Measurements from ENCODE around the gene ICAM4. TPM values are rescaled to one million over a fixed set of nuclear protein-coding genes. Genes with fewer than 3 reads are reported as not detected.

ICAM4 gene
- total RNA-seq, 4 donors from 2014 or later = not detected

GRCh38 chr19:10245189-10245939 is 41.4 kb upstream of the ICAM4 start:
- Histone ChIP-seq H3K27me3 (no peaks in the 10 kb centered on the region), H3K4me1 (peaks cover 0 to 2% (median 0%) of the 10 kb centered on the region in 4 donors), H3K4me3 (no peak overlapping the region), H3K27ac (peak overlapping the region in 1 of 4 donors; percentile 3), H3K9me3 (no peaks in the 10 kb centered on the region), H3K36me3 (no peaks in the 10 kb centered on the region)
- TF ChIP-seq POLR2A (IDR thresholded peaks at IDR 0.05) (no peak), CTCF (IDR thresholded peaks at IDR 0.05) (no peak)
- no peak for DNase-seq

GRCh38 chr19:10246511-10246910 is 40.2 kb upstream of the ICAM4 start:
- Histone ChIP-seq H3K4me3 (no peak overlapping the region), H3K9me3 (no peaks in the 10 kb centered on the region), H3K36me3 (no peaks in the 10 kb centered on the region), H3K27ac (no peak overlapping the region), H3K4me1 (peaks cover 0 to 12% (median 0%) of the 10 kb centered on the region in 4 donors), H3K27me3 (no peaks in the 10 kb centered on the region)
- TF ChIP-seq CTCF (IDR thresholded peaks at IDR 0.05) (no peak), POLR2A (IDR thresholded peaks at IDR 0.05) (no peak)
- DNase-seq = no peak

- Histone ChIP-seq H3K27ac (peak within 1 kb of the TSS; percentile 84 to 92 (median 88)), H3K4me1 (peaks cover 0 to 19% (median 3%) of the 10 kb centered on the region in 4 donors)
- peak; percentile 95 to 98 (median 97) for DNase-seq
Observed at GRCh38 chr19:10251792-10252694, 34.7 kb upstream of the ICAM4 start, which contains the start of gene MRPL4. MRPL4 (plus strand) TSS chr19:10252214; CDS start chr19:10252254, 40 bp downstream.

GRCh38 chr19:10252707-10253106 is 34.0 kb upstream of the ICAM4 start:
- H3K4me3 ChIP-seq = peak overlapping the region; percentile 62 to 93 (median 90)
- H3K27ac ChIP-seq = peak overlapping the region; percentile 84 to 92 (median 88)
- no peaks in the 10 kb centered on the region for H3K9me3 ChIP-seq
- no peaks in the 10 kb centered on the region for H3K27me3 ChIP-seq
- peaks cover 0 to 39% (median 0%) of the 10 kb centered on the region in 3 donors for H3K36me3 ChIP-seq
- peaks cover 0 to 19% (median 3%) of the 10 kb centered on the region in 4 donors for H3K4me1 ChIP-seq
- no peak for DNase-seq
- TF ChIP-seq POLR2A (IDR thresholded peaks at IDR 0.05) = no peak
- TF ChIP-seq CTCF (IDR thresholded peaks at IDR 0.05) = no peak

More at GRCh38 chr19:10251792-10252694, 34.7 kb upstream of the ICAM4 start, which contains the start of gene MRPL4:
- H3K9me3 ChIP-seq = no peaks in the 10 kb centered on the region
- H3K4me3 ChIP-seq = peak within 1 kb of the TSS; percentile 62 to 93 (median 90)
- TF ChIP-seq POLR2A (IDR thresholded peaks at IDR 0.05) (peak; percentile 27 to 59), CTCF (IDR thresholded peaks at IDR 0.05) (peak in 3 of 6 experiments; percentile 19 to 22 (median 19))
- peaks cover 0 to 32% (median 0%) of the 10 kb centered on the region in 3 donors for H3K36me3 ChIP-seq
- no peaks in the 10 kb centered on the region for H3K27me3 ChIP-seq

- Histone ChIP-seq H3K4me3 (no peak overlapping the region), H3K9me3 (no peaks in the 10 kb centered on the region), H3K27me3 (no peaks in the 10 kb centered on the region), H3K36me3 (peaks cover 0 to 50% (median 0%) of the 10 kb centered on the region in 3 donors), H3K27ac (no peak overlapping the region), H3K4me1 (peaks cover 0 to 19% (median 3%) of the 10 kb centered on the region in 4 donors)
- TF ChIP-seq POLR2A (IDR thresholded peaks at IDR 0.05) = no peak
- TF ChIP-seq CTCF (IDR thresholded peaks at IDR 0.05) = no peak
- no peak for DNase-seq
Observed at GRCh38 chr19:10254244-10254643, 32.5 kb upstream of the ICAM4 start.

Data from Peyer's patch (tissue), 4 donors.